ENCODE results near the gene PAM.

- TF ChIP-seq, protein P1, sequence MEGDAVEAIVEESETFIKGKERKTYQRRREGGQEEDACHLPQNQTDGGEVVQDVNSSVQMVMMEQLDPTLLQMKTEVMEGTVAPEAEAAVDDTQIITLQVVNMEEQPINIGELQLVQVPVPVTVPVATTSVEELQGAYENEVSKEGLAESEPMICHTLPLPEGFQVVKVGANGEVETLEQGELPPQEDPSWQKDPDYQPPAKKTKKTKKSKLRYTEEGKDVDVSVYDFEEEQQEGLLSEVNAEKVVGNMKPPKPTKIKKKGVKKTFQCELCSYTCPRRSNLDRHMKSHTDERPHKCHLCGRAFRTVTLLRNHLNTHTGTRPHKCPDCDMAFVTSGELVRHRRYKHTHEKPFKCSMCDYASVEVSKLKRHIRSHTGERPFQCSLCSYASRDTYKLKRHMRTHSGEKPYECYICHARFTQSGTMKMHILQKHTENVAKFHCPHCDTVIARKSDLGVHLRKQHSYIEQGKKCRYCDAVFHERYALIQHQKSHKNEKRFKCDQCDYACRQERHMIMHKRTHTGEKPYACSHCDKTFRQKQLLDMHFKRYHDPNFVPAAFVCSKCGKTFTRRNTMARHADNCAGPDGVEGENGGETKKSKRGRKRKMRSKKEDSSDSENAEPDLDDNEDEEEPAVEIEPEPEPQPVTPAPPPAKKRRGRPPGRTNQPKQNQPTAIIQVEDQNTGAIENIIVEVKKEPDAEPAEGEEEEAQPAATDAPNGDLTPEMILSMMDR (IDR thresholded peaks at IDR 0.05): no peak
- no peak for TF ChIP-seq POLR2A (IDR thresholded peaks at IDR 0.05)
Observed at GRCh38 chr5:103013933-103014552, 258.9 kb downstream of the PAM start.
